ENCODE data around the gene HAUS7.

The HAUS7 gene

GRCh38 chrX:153454901-153455550 lies 15.3 kb downstream of the HAUS7 start:
- H3K4me3 ChIP-seq (replicated peaks; ENCODE audit: low read depth, low read length), result no peak overlapping the region
- no peak for DNase-seq (ENCODE audit: low read depth)
- no peak for TF ChIP-seq CTCF (IDR thresholded peaks at IDR 0.05; ENCODE audit: low read length, missing control alignments)

- H3K4me3 ChIP-seq (replicated peaks; ENCODE audit: low read depth, low read length), result no peak overlapping the region
- TF ChIP-seq CTCF (IDR thresholded peaks at IDR 0.05; ENCODE audit: low read length, missing control alignments), result no peak
- no peak for DNase-seq (ENCODE audit: low read depth)
Measured at GRCh38 chrX:153450949-153451277, 19.5 kb downstream of the HAUS7 start.

- H3K4me3 ChIP-seq (replicated peaks; ENCODE audit: low read depth, low read length), result no peak overlapping the region
Measured at GRCh38 chrX:153450114-153450948, 20.0 kb downstream of the HAUS7 start.

GRCh38 chrX:153449368-153450113 lies 20.8 kb downstream of the HAUS7 start:
- H3K4me3 ChIP-seq (replicated peaks; ENCODE audit: low read depth, low read length), result no peak overlapping the region
- no peak for DNase-seq (ENCODE audit: low read depth)
- TF ChIP-seq CTCF (IDR thresholded peaks at IDR 0.05; ENCODE audit: low read length, missing control alignments), result no peak

More at GRCh38 chrX:153450114-153450948, 20.0 kb downstream of the HAUS7 start:
- no peak for DNase-seq (ENCODE audit: low read depth)
- no peak for TF ChIP-seq CTCF (IDR thresholded peaks at IDR 0.05; ENCODE audit: low read length, missing control alignments)

GRCh38 chrX:153448556-153449367 lies 21.6 kb downstream of the HAUS7 start:
- H3K4me3 ChIP-seq (replicated peaks; ENCODE audit: low read depth, low read length), result no peak overlapping the region
- DNase-seq (ENCODE audit: low read depth), result no peak
- no peak for TF ChIP-seq CTCF (IDR thresholded peaks at IDR 0.05; ENCODE audit: low read length, missing control alignments)

- no peak for TF ChIP-seq CTCF (IDR thresholded peaks at IDR 0.05; ENCODE audit: low read length, missing control alignments)
- H3K4me3 ChIP-seq (replicated peaks; ENCODE audit: low read depth, low read length), result no peak overlapping the region
- no peak for DNase-seq (ENCODE audit: low read depth)
Measured at GRCh38 chrX:153447581-153447960, 22.8 kb downstream of the HAUS7 start.

Data from fibroblast of pulmonary artery (primary cell).